ENCODE measurements around the gene ACOT11. TPM values are rescaled to one million over a fixed set of nuclear protein-coding genes. Genes with fewer than 3 reads are reported as not detected.

ACOT11 gene
- total RNA-seq, 8 experiments from 2014 or later: 0.35 to 1.9 (median 0.93) TPM

DNA sequence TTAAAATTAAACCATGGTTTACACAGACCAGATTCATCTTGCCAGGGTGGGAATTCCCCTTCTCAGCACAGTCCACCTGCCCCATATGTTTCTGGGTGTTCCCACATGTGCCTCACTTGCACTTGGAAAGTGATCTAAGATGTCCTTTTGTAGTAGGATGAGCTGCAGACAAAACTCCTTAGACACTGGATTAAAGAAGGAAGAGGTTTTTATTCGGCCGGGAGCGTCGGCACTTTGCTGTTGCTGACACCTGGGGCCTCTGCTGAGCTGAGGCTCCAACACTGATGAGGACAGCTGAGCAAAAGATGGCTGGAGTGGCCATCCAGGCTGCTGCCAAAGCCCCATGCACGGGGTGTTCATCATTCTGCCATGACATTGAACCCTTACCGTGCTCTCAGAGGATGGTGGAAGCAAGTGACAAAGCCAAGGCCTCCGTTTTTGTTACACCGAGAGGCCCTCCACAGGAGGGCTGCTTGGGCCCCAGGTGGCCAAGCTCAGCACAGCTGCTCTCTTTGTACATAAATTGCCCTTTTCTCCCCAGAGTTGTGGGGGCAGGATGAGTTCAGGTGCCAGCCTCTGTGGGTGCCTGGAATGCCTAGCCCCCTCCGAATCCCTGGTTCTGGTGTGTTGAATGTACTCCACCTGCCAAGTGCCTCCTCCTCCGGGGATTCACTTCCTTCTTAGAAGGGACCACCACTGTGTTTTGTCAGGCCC, 7.3 kb upstream of the ACOT11 start:
- 56 to 100% (median 83%) methylated on average over 1 to 8 of the region's 10 CpGs; no CpG with 5 or more reads in 2 of the 10 experiments for WGBS, 10 experiments
- Histone ChIP-seq H3K27ac (no peak overlapping the region), H3K4me1 (replicated peaks in 1 of 2) (peaks cover 6 to 14% of the 10 kb centered on the region in 2 donors), H3K4me3 (no peak overlapping the region)
- in situ Hi-C loops (cut with MboI; ENCODE audit: low pct_unique_long_range_greater_than_20kb in 2 of 9, low sequenced_read_pairs in 9 of 9, unreplicated experiment in 9 of 9): no loop called here
- no peak for ATAC-seq (replicated peaks in 6 of 8)

- peak; percentile 84 to 92 (median 88) for ATAC-seq (replicated peaks in 6 of 8)
- in situ Hi-C loops (cut with MboI; ENCODE audit: low pct_unique_long_range_greater_than_20kb in 2 of 9, low sequenced_read_pairs in 9 of 9, unreplicated experiment in 9 of 9): no loop called here
- WGBS, 10 experiments: 4 to 40% (median 13%) methylated on average over 1 to 14 of the region's 61 CpGs; no CpG with 5 or more reads in 6 of the 10 experiments
- peak overlapping the region in 1 of 2 donors; percentile 15 for H3K27ac ChIP-seq
- peak overlapping the region; percentile 5 to 23 (median 14) for H3K4me3 ChIP-seq
- H3K4me1 ChIP-seq (replicated peaks in 1 of 2): peaks cover 6 to 14% of the 10 kb centered on the region in 2 donors
Observed at GRCh38 chr1:54542120-54542961, 5.7 kb upstream of the ACOT11 start.

GRCh38 chr1:54542962-54543539, 5.0 kb upstream of the ACOT11 start:
- Histone ChIP-seq H3K4me1 (replicated peaks in 1 of 2) (peaks cover 10 to 22% of the 10 kb centered on the region in 2 donors), H3K27ac (peak overlapping the region in 1 of 2 donors; percentile 15), H3K4me3 (peak overlapping the region in 1 of 5 donors; percentile 23)
- 0 to 76% (median 46%) methylated on average over 2 to 6 of the region's 12 CpGs; no CpG with 5 or more reads in 2 of the 10 experiments for WGBS, 10 experiments
- no peak for ATAC-seq (replicated peaks in 6 of 8)
- in situ Hi-C loops (cut with MboI; ENCODE audit: low pct_unique_long_range_greater_than_20kb in 2 of 9, low sequenced_read_pairs in 9 of 9, unreplicated experiment in 9 of 9): no loop called here

- in situ Hi-C loops (cut with MboI; ENCODE audit: low pct_unique_long_range_greater_than_20kb in 2 of 9, low sequenced_read_pairs in 9 of 9, unreplicated experiment in 9 of 9): no loop called here
- H3K27ac ChIP-seq: no peak overlapping the region
- 0 to 100% (median 73%) methylated on average over 1 to 10 of the region's 13 CpGs; no CpG with 5 or more reads in 1 of the 10 experiments for WGBS, 10 experiments
Observed at GRCh38 chr1:54543729-54544496, 4.1 kb upstream of the ACOT11 start.

DNA sequence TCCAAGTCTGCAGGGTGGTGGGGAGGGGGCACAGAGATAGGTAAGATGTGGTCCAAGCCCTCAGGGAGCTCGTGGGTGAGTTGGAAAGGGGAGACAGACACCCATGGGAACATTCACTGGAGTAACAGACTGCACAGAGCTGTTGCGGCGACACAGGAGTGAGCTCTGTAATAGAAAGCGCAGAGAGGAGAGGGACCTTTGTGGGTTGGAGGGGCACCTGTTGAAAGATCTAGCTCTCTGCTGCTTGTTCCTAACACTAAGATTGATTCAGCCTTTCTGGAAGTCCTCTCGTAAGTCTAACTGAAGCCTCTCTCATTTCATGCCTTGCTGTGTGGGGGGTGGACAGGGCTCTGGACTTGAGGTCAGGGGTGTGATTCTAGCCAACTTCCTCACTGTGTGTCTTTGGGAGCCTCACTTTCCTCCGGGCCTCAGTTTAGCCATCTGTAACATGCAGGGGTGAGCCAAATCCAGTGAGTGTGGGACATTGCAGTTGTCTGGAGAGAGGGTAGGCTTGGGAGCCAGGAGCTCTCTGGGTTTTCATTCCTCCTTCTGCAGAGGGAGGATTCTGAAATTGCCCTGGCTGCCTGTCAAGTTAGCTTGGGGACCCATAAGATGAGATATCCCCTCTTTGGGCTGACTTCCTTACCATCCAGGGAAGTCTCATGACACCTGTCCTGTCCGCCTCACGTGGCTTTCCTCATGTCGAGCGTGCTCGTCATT, 2.0 kb upstream of the ACOT11 start:
- Histone ChIP-seq H3K27ac (no peak overlapping the region), H3K4me3 (no peak overlapping the region), H3K4me1 (replicated peaks in 1 of 2) (peaks cover 17 to 38% of the 10 kb centered on the region in 2 donors)
- in situ Hi-C loops (cut with MboI; ENCODE audit: low pct_unique_long_range_greater_than_20kb in 2 of 9, low sequenced_read_pairs in 9 of 9, unreplicated experiment in 9 of 9): no loop called here
- WGBS, 10 experiments: 60 to 100% (median 89%) methylated on average over 2 to 9 of the region's 11 CpGs; no CpG with 5 or more reads in 1 of the 10 experiments
- no peak for ATAC-seq (replicated peaks in 6 of 8)

More at GRCh38 chr1:54543729-54544496, 4.1 kb upstream of the ACOT11 start:
- Histone ChIP-seq H3K4me1 (replicated peaks in 1 of 2) (peaks cover 17 to 30% of the 10 kb centered on the region in 2 donors), H3K4me3 (no peak overlapping the region)
- ATAC-seq (replicated peaks in 6 of 8): no peak

DNA sequence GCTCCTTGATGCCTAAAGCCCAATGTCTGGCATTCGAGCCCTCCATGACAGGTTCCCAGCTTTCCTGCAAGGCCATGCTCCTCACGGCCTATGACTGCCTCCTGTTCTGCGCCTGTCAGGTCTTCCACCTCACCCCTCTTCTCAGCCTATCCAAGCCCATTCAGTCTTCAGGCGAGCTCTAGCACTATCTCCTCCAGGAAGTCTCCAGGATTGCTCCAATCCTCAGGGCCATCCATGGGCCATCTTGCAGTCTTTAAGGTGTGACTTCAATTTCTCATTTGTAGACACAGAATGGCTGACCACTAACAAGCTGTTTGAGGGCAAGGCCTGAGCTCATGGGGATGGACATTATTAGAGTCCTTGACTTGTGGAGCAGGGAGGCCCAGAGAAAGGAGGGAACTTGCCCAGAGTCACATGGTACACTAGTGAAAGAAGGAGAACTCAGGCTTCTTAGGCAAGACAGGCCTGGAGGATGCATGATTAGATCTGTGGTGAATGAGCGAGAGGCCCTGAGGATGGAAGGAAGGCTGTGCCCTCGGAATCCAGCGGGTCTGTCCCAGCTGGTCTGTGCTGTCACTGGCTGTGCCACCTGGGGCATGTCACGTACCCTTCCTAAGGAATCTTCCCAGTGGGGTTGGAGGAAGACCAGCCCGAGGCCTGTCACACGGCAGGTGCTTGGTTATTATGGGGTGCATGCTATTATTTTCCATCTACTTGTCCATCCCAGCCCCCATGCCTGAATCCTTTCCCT, 1.2 kb upstream of the ACOT11 start:
- no peak overlapping the region for H3K4me3 ChIP-seq
- 80 to 100% (median 96%) methylated on average over 1 to 10 of the region's 10 CpGs; no CpG with 5 or more reads in 1 of the 10 experiments for WGBS, 10 experiments
- in situ Hi-C loops (cut with MboI; ENCODE audit: low pct_unique_long_range_greater_than_20kb in 2 of 9, low sequenced_read_pairs in 9 of 9, unreplicated experiment in 9 of 9): no loop called here
- ATAC-seq (replicated peaks in 6 of 8): no peak
- H3K27ac ChIP-seq: no peak overlapping the region
- H3K4me1 ChIP-seq (replicated peaks in 1 of 2): peaks cover 17 to 36% of the 10 kb centered on the region in 2 donors

- peak in 1 of 8 experiments; percentile 10 for ATAC-seq (replicated peaks in 6 of 8)
- no peak overlapping the region for H3K4me3 ChIP-seq
- no peak overlapping the region for H3K27ac ChIP-seq
- in situ Hi-C loops (cut with MboI; ENCODE audit: low pct_unique_long_range_greater_than_20kb in 2 of 9, low sequenced_read_pairs in 9 of 9, unreplicated experiment in 9 of 9): no loop called here
- H3K4me1 ChIP-seq (replicated peaks in 1 of 2): peaks cover 17 to 24% of the 10 kb centered on the region in 2 donors
- 50 to 100% (median 75%) methylated on average over 2 to 8 of the region's 13 CpGs; no CpG with 5 or more reads in 3 of the 10 experiments for WGBS, 10 experiments
Observed at GRCh38 chr1:54548389-54549044, 489 bp downstream of the ACOT11 start.

- 0 to 90% (median 59%) methylated on average over 1 to 9 of the region's 13 CpGs; no CpG with 5 or more reads in 3 of the 10 experiments for WGBS, 10 experiments
- no peak overlapping the region for H3K27ac ChIP-seq
- ATAC-seq (replicated peaks in 6 of 8): peak in 3 of 8 experiments; percentile 25 to 70 (median 62)
- in situ Hi-C loops (cut with MboI; ENCODE audit: low pct_unique_long_range_greater_than_20kb in 2 of 9, low sequenced_read_pairs in 9 of 9, unreplicated experiment in 9 of 9): no loop called here
- H3K4me1 ChIP-seq (replicated peaks in 1 of 2): peaks cover 12 to 24% of the 10 kb centered on the region in 2 donors
- no peak overlapping the region for H3K4me3 ChIP-seq
Observed at GRCh38 chr1:54549181-54549924, 1.3 kb downstream of the ACOT11 start.

- no peak overlapping the region for H3K4me3 ChIP-seq
- H3K27ac ChIP-seq: no peak overlapping the region
- H3K4me1 ChIP-seq (replicated peaks in 1 of 2): peaks cover 11 to 24% of the 10 kb centered on the region in 2 donors
- ATAC-seq (replicated peaks in 6 of 8): no peak
- in situ Hi-C loops (cut with MboI; ENCODE audit: low pct_unique_long_range_greater_than_20kb in 2 of 9, low sequenced_read_pairs in 9 of 9, unreplicated experiment in 9 of 9): no loop called here
- WGBS, 10 experiments: 71 to 100% (median 100%) methylated on average over 1 to 3 of the region's 3 CpGs; no CpG with 5 or more reads in 5 of the 10 experiments
Observed at GRCh38 chr1:54551891-54552290, 3.9 kb downstream of the ACOT11 start.

GRCh38 chr1:54553602-54554313, 5.7 kb downstream of the ACOT11 start:
- Histone ChIP-seq H3K4me3 (no peak overlapping the region), H3K4me1 (replicated peaks in 1 of 2) (peaks cover 0 to 9% of the 10 kb centered on the region in 2 donors), H3K27ac (no peak overlapping the region)
- in situ Hi-C loops (cut with MboI; ENCODE audit: low pct_unique_long_range_greater_than_20kb in 2 of 9, low sequenced_read_pairs in 9 of 9, unreplicated experiment in 9 of 9): no loop called here
- ATAC-seq (replicated peaks in 6 of 8): peak in 2 of 8 experiments; percentile 51 to 52
- 75 to 95% (median 91%) methylated on average over 4 to 8 of the region's 8 CpGs; no CpG with 5 or more reads in 4 of the 10 experiments for WGBS, 10 experiments
